Neural cell (in vitro differentiated cells): ENCODE results near the gene NR5A1.

ENCODE experiments used
- CTCF ChIP-seq: fragments of 450-650 bp; IDR thresholded peaks from 2 replicates; pipeline ENCODE4 v1.5.1; 2014; ENCODE audit warnings: antibody characterized with exemption, mild to moderate bottlenecking, moderate library complexity; ENCODE audit not compliant: poor library complexity, severe bottlenecking
- EZH2 ChIP-seq: fragments of 200-600, 300-800 bp; shearing (Covaris generic), sonication (generic); IDR thresholded peaks from 2 replicates; pipeline ENCODE4 v1.6.1; 2014; ENCODE audit warnings: antibody characterized with exemption, low read length, borderline replicate concordance, mild to moderate bottlenecking; ENCODE audit not compliant: insufficient read depth, poor library complexity, severe bottlenecking

DNA sequence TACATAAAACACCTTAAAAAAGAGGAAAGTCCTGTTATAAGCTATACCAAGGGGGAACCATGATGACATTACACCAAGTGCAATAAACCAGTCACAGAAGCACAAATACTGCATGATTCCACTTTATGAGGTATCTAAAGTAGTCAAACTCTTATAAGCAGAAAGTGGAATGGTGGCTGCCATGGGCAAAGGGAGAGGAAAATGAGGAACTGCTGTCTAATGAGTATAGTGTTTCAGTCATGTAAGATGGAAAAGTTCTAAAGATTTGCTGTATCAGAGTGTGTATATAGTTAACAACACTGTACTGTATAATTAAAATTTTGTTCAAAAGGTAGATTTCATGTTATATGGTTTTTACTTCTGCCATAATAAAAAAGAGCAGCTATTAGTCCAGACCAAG, 34.6 kb upstream of the NR5A1 start:
- TF ChIP-seq CTCF (no peak), EZH2 (no peak)
